Lower leg skin (tissue), 4 donors: ENCODE measurements around the gene GUCY1B1. TPM values are rescaled to one million over a fixed set of nuclear protein-coding genes. Genes with fewer than 3 reads are reported as not detected.

Source experiments
- DNase-seq, 2 donors: peaks; one replicate each; pipeline ENCODE4 v3.0.0-alpha.2; 2019; ENCODE audit warnings: low spot score in 2 of 2
- H3K4me3 ChIP-seq: fragments of 200-600 bp; sonication (generic); 2 replicates; pipeline ENCODE4 v1.5.1; 2017; ENCODE audit warnings: mild to moderate bottlenecking, low read depth; ENCODE audit not compliant: poor library complexity, severe bottlenecking
- CTCF ChIP-seq, 3 donors: fragments of 450-650 bp; IDR thresholded peaks; one replicate each; pipeline ENCODE4 v1.5.1; 2016; ENCODE audit warnings: antibody characterized with exemption in 3 of 3, mild to moderate bottlenecking in 3 of 3, moderate library complexity in 2 of 3
- POLR2A ChIP-seq, 2 donors: fragments of 450-650 bp; IDR thresholded peaks; one replicate each; pipeline ENCODE4 v1.6.1; 2016 to 2017; ENCODE audit warnings: antibody characterized with exemption in 2 of 2, mild to moderate bottlenecking in 1 of 2, moderate library complexity in 1 of 2
- WGBS, 2 donors: methylation state at CpG; one replicate each; pipeline ENCODE4 v1.1.5; 2018; 5-methylcytosine and 5-hydroxymethylcytosine counted together
- intact Hi-C: fragments of 100-400 bp; cut with DNase I; formaldehyde crosslinking; loops from one replicate; pipeline ENCODE4 v1.15.0; 2023; ENCODE audit warnings: low total_unique reads
- total RNA-seq, 4 donors: library from RNA; depleted of rRNA; stranded (reverse); fragments of >200 nt; gene quantifications; one replicate each; pipeline ENCODE4 v1.1.0, GENCODE V29; 2016

The GUCY1B1 gene
- total RNA-seq, 4 donors from 2014 or later, result 1.1 to 6.1 (median 4.9) TPM

- TF ChIP-seq POLR2A (IDR thresholded peaks at IDR 0.05) (no peak), CTCF (IDR thresholded peaks at IDR 0.05) (no peak)
- no peak for DNase-seq
- intact Hi-C loops, result no loop called here
- H3K4me3 ChIP-seq, result no peak overlapping the region
- WGBS, 2 donors, result 87 to 88% methylated on average over 2 of the region's 2 CpGs
Measured at GRCh38 chr4:155763551-155763950, 4.7 kb downstream of the GUCY1B1 start.

DNA sequence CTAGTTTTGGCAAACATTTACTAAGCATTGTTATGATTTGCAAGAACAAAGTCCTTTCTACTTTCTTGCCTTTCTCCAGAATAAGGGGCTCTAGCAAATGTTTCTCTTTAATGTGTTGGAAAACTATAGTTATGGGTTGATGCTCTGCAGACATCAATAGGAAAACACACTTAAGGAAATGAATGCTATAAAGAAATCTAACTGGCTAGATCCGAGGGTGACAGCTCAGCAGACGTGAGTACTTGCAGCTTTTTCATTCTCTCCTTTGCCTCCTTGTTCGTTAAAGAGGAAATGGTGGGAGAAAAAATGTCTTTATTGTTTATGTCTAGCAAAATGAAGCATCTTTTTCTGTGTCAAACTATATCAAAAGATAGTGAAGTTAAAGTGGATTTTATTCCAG, 6.3 kb downstream of the GUCY1B1 start:
- WGBS, 2 donors, result 66 to 73% methylated on average over 3 of the region's 3 CpGs
- DNase-seq, result no peak
- H3K4me3 ChIP-seq, result no peak overlapping the region
- intact Hi-C loops, result no loop called here
- no peak for TF ChIP-seq CTCF (IDR thresholded peaks at IDR 0.05)
- no peak for TF ChIP-seq POLR2A (IDR thresholded peaks at IDR 0.05)

GRCh38 chr4:155766622-155767021, 7.8 kb downstream of the GUCY1B1 start:
- DNase-seq, result no peak
- no peak for TF ChIP-seq CTCF (IDR thresholded peaks at IDR 0.05)
- TF ChIP-seq POLR2A (IDR thresholded peaks at IDR 0.05), result no peak
- intact Hi-C loops, result no loop called here
- H3K4me3 ChIP-seq, result no peak overlapping the region
- 85% methylated on average over 2 of the region's 2 CpGs for WGBS, 2 donors

DNA sequence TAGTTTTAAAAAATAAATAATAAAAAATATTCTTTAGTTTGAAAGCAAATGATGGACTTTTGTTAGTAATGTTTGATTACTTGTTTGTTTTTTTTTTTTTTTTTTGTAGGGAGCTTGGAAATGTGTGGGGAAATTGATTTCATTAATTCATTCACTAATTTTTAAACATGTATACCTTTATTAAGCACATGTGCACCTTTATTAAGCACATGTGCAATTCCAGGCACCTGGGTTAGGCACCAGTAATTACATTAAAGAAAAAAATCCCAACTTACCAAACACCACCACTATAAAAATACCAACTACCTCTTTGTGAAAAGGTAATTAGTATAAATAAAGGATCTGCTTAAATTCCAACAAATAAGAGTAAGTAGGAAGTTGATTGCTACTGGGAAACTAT, 9.5 kb downstream of the GUCY1B1 start:
- no peak overlapping the region for H3K4me3 ChIP-seq
- TF ChIP-seq CTCF (IDR thresholded peaks at IDR 0.05) (no peak), POLR2A (IDR thresholded peaks at IDR 0.05) (no peak)
- intact Hi-C loops, result no loop called here
- DNase-seq, result no peak

DNA sequence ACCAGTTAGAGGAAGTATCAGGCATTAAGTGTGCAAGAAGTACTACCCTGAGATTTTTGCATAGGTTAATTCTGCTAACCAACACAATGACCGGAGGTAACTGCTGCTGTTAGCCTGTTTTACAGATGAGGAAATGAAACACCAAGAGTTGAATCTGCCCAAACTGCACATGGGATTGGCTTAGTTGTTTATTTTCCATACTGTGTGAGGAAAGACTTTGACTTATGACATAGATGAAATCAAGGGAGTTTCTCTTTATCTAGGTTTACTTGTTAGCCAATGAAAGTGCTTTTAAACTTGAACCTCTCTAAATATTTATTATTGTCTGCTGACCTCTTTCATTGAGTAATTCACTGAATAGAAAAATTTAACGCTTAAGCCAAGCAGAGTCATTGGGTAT, 10.3 kb downstream of the GUCY1B1 start:
- TF ChIP-seq CTCF (IDR thresholded peaks at IDR 0.05), result no peak
- TF ChIP-seq POLR2A (IDR thresholded peaks at IDR 0.05), result no peak
- DNase-seq, result no peak
- no peak overlapping the region for H3K4me3 ChIP-seq
- 83 to 86% methylated on average over 2 of the region's 2 CpGs for WGBS, 2 donors
- intact Hi-C loops, result no loop called here

- intact Hi-C loops, result no loop called here
- no peak overlapping the region for H3K4me3 ChIP-seq
- no peak for DNase-seq
- TF ChIP-seq CTCF (IDR thresholded peaks at IDR 0.05) (no peak), POLR2A (IDR thresholded peaks at IDR 0.05) (no peak)
- 62 to 69% methylated on average over 8 of the region's 8 CpGs for WGBS, 2 donors
Measured at GRCh38 chr4:155772459-155773195, 13.8 kb downstream of the GUCY1B1 start.
